GM12878 (cell line): ENCODE data around the gene CRY1. TPM values are rescaled to one million over a fixed set of nuclear protein-coding genes. Genes with fewer than 3 reads are reported as not detected.

ENCODE experiments used
- ATAC-seq: fragments of 200-7000 bp; cut with Tn5 transposase; 3 replicates; pipeline ENCODE4 v1.9.1; 2020; ENCODE audit warnings: mild to moderate bottlenecking, moderate library complexity
- BruUV-seq: library from RNA; stranded (reverse); fragments of 400-500 nt; replicated peaks from 2 replicates; lab custom pipeline; 2021; lab: Mats Ljungman, UMichigan
- CTCF ChIA-PET: fragments of 300-600 bp; sonication (Branson Sonifier 250); formaldehyde crosslinking; extraction: SDS; loops from one replicate; lab custom pipeline; 2021; ENCODE audit warnings: inconsistent platforms; lab: Yijun Ruan, JAX
- POLR2A ChIA-PET: fragments of 350-600 bp; formaldehyde crosslinking; extraction: SDS; loops from one replicate; lab custom pipeline; 2021; ENCODE audit warnings: inconsistent platforms; lab: Charles Lee
- RAD21 ChIA-PET: fragments of 300-600 bp; sonication (Branson Sonifier 250); formaldehyde crosslinking; loops from one replicate; lab custom pipeline; 2023; ENCODE audit warnings: antibody characterized with exemption; ENCODE audit not compliant: unreplicated experiment; lab: Charles Lee
- SMC1A ChIA-PET: fragments of 300-600 bp; sonication (Branson Sonifier 250); formaldehyde crosslinking; loops from one replicate; lab custom pipeline; 2023; ENCODE audit not compliant: unreplicated experiment, uncharacterized antibody; lab: Charles Lee
- DNase-seq: peaks from one replicate; pipeline ENCODE4 v3.0.0-alpha.2; 2011; ENCODE audit warnings: low read depth, low spot score
- FAIRE-seq: peaks from 3 replicates; lab custom pipeline; 2011; peaks lifted over from hg19 to GRCh38; lab: Jason Lieb, UNC
- H2AFZ ChIP-seq: 2 replicates; pipeline ENCODE4 v1.6.0; 2011; ENCODE audit warnings: low read depth, low read length, control low read depth; ENCODE audit not compliant: control insufficient read depth
- H3K27ac ChIP-seq: 2 replicates; pipeline ENCODE4 v1.5.1; 2011; ENCODE audit warnings: control low read depth; ENCODE audit not compliant: control insufficient read depth, insufficient read depth
- H3K27me3 ChIP-seq, 2 experiments: replicated peaks in 1 of 2; 2 replicates each; pipeline versions ENCODE4 v1.6.0 to v1.6.1; 2011; ENCODE audit warnings: low read length in 1 of 2; ENCODE audit not compliant: control insufficient read depth in 2 of 2, insufficient read depth in 2 of 2
- H3K36me3 ChIP-seq, 2 experiments: 2 replicates each; pipeline ENCODE4 v1.5.1; 2011; ENCODE audit warnings: low read length in 1 of 2; ENCODE audit not compliant: control insufficient read depth in 2 of 2, insufficient read depth in 2 of 2
- H3K4me1 ChIP-seq: 2 replicates; pipeline ENCODE4 v1.6.1; 2011; ENCODE audit warnings: mild to moderate bottlenecking, low read length, moderate library complexity, mixed read lengths; ENCODE audit not compliant: control insufficient read depth, insufficient read depth
- H3K4me2 ChIP-seq: 2 replicates; pipeline ENCODE4 v1.6.0; 2011; ENCODE audit warnings: control low read depth; ENCODE audit not compliant: control insufficient read depth, insufficient read depth
- H3K4me3 ChIP-seq: fragments of 200-600 bp; sonication (generic); 2 replicates; pipeline ENCODE4 v1.5.1; 2016
- H3K79me2 ChIP-seq: 2 replicates; pipeline ENCODE4 v1.6.0; 2011; ENCODE audit warnings: low read length; ENCODE audit not compliant: control insufficient read depth, insufficient read depth
- H3K9ac ChIP-seq: 2 replicates; pipeline ENCODE4 v1.8.0; 2011; ENCODE audit warnings: low read length, control low read depth, mixed read lengths; ENCODE audit not compliant: control insufficient read depth, insufficient read depth
- H3K9me3 ChIP-seq: replicated peaks from 3 replicates; pipeline ENCODE4 v1.5.1; 2011; ENCODE audit warnings: mild to moderate bottlenecking, low read length; ENCODE audit not compliant: control insufficient read depth, insufficient read depth
- H4K20me1 ChIP-seq: 2 replicates; pipeline ENCODE4 v1.6.0; 2011; ENCODE audit not compliant: control insufficient read depth, insufficient read depth
- CHD1 ChIP-seq: IDR thresholded peaks from 2 replicates; pipeline ENCODE4 v1.6.1; 2012; ENCODE audit warnings: low read depth, low read length, improper control_type of control experiment
- MYB ChIP-seq: fragments of 150-350 bp; IDR thresholded peaks from 2 replicates; pipeline ENCODE4 v1.6.1; 2014; ENCODE audit warnings: mild to moderate bottlenecking, low read depth, low read length, borderline replicate concordance
- PKNOX1 ChIP-seq: fragments of 450-650 bp; IDR thresholded peaks from 2 replicates; pipeline ENCODE4 v1.6.1; 2016; ENCODE audit warnings: mild to moderate bottlenecking
- RFX5 ChIP-seq: IDR thresholded peaks from 2 replicates; pipeline ENCODE4 v1.6.1; 2011; ENCODE audit warnings: low read depth, low read length, improper control_type of control experiment
- SIN3A ChIP-seq: IDR thresholded peaks from 2 replicates; pipeline ENCODE4 v1.6.1; 2012; ENCODE audit warnings: low read depth, low read length, improper control_type of control experiment
- SUPT20H ChIP-seq: IDR thresholded peaks from 2 replicates; pipeline ENCODE4 v1.6.1; 2011; ENCODE audit warnings: low read depth, mild to moderate bottlenecking, low read length, moderate library complexity, borderline replicate concordance; ENCODE audit not compliant: control insufficient read depth
- ZBTB11 ChIP-seq: fragments of 450-650 bp; formaldehyde crosslinking; IDR thresholded peaks from 2 replicates; pipeline ENCODE4 v1.5.0; 2022; ENCODE audit warnings: mild to moderate bottlenecking, missing genetic modification characterization
- WGBS: methylation state at CpG from one replicate; pipeline ENCODE4 v1.1.6; 2016; ENCODE audit warnings: low lambda C conversion rate; ENCODE audit not compliant: insufficient replicate concordance, insufficient coverage; ENCODE audit errors: missing lambda C conversion rate; 5-methylcytosine and 5-hydroxymethylcytosine counted together
- in situ Hi-C: fragments of 300-500 bp; cut with MboI; formaldehyde crosslinking; loops from 9 replicates; pipeline ENCODE4 v1.14.3; 2018; ENCODE audit warnings: mixed read lengths
- intact Hi-C: fragments of 100-400 bp; cut with micrococcal nuclease; formaldehyde crosslinking; loops from one replicate; pipeline ENCODE4 v1.14.2; 2022; ENCODE audit not compliant: unreplicated experiment
- polyA plus RNA-seq, 11 experiments: library from polyadenylated mRNA; depleted of rRNA in 4 of 11; unstranded in 6 of 11; stranded (reverse) in 5 of 11; fragments of >200 nt; fragmentation: Nextera tagmentation in 4 of 11; fragmentation: Illumina TruSeq in 1 of 11; extraction: Ambion mirVana in 4 of 11; extraction: Trizol in 1 of 11; gene quantifications; 1 replicate in 1 of 11; 2 replicates in 10 of 11; pipeline versions ENCODE4 v1.2.1 to v1.2.3, GENCODE V29; 2011 to 2016; ENCODE audit warnings: inconsistent platforms in 2 of 11, missing spikeins in 2 of 11, low read depth in 1 of 11
- total RNA-seq, 4 experiments: library from RNA; depleted of rRNA in 3 of 4; stranded (reverse); fragments of >200 nt in 3 of 4; fragmentation: Illumina TruSeq in 1 of 4; extraction: Trizol in 1 of 4; gene quantifications; 2 replicates each; pipeline versions ENCODE4 v1.2.1 to v1.2.3, GENCODE V29; 2013 to 2021

Gene CRY1
- total and polyA plus RNA-seq, 10 of the 15 experiments (the other 5 are each of a cell fraction or from before 2014, with no cell fraction given) = 1.6 to 10.9 (median 5.4) TPM

GRCh38 chr12:107094183-107094448 lies 767 bp upstream of the CRY1 start:
- Histone ChIP-seq H3K4me1 (no peaks in the 10 kb centered on the region), H4K20me1 (no peaks in the 10 kb centered on the region), H3K79me2 (no peaks in the 10 kb centered on the region), H3K4me2 (peak overlapping the region; percentile 90), H3K27ac (peak overlapping the region; percentile 47; the same call in 1 of the 2 replicates), H3K9ac (peak overlapping the region; percentile 56), H2AFZ (peak overlapping the region; percentile 86), H3K9me3 (no peaks in the 10 kb centered on the region; the same call in 2 of the 3 replicates), H3K4me3 (peak overlapping the region; percentile 74), H3K27me3 (peaks cover 0 to 2% of the 10 kb centered on the region in 2 experiments; a peak in 1 of 4 replicates), H3K36me3 (no peaks in the 10 kb centered on the region)
- SMC1A ChIA-PET = no interaction called here
- TF ChIP-seq SIN3A (no peak), MYB (no peak), SUPT20H (no peak), ZBTB11 (no peak), PKNOX1 (no peak), RFX5 (no peak), CHD1 (no peak)
- intact Hi-C loops = no loop called here
- ATAC-seq (no peak), DNase-seq (no peak), FAIRE-seq (no peak)
- RAD21 ChIA-PET = no interaction called here
- BruUV-seq = no TSS peak
- in situ Hi-C loops = no loop called here
- CTCF ChIA-PET = interaction anchor here (0.8 to 1.3 kb wide), 3 partner anchors 11 to 737 kb away, joined by 3 read pairs; partner anchors contain the start of gene POLR3B
- WGBS = 7% methylated on average over 6 of the region's 6 CpGs
- POLR2A ChIA-PET = no interaction called here
